Skin of body (tissue), 2 donors: Measurements from ENCODE around the gene MT1HL1. TPM values are rescaled to one million over a fixed set of nuclear protein-coding genes. Genes with fewer than 3 reads are reported as not detected.

Source experiments
- DNase-seq: peaks from one replicate; lab custom pipeline; 2025; lab: John Stamatoyannopoulos, UW
- total RNA-seq: library from RNA; depleted of rRNA; stranded (reverse); fragments of >200 nt; gene quantifications from one replicate; pipeline ENCODE4 v1.2.3, GENCODE V29; 2014

MT1HL1 gene
- total RNA-seq: not detected

- no peak for DNase-seq
Measured at GRCh38 chr1:237004116-237004515, at the start of gene MT1HL1. Gene MT1HL1, minus strand, starts transcription at chr1:237004441. Its CDS starts 69 bp downstream, at chr1:237004372.

GRCh38 chr1:237050915-237051314 lies 46.7 kb upstream of the MT1HL1 start:
- no peak for DNase-seq

- no peak for DNase-seq
Measured at GRCh38 chr1:237050185-237050584, 45.9 kb upstream of the MT1HL1 start.

- no peak for DNase-seq
Measured at GRCh38 chr1:237048803-237049202, 44.6 kb upstream of the MT1HL1 start.

- DNase-seq: no peak
Measured at GRCh38 chr1:237045278-237046016, 41.2 kb upstream of the MT1HL1 start.

GRCh38 chr1:237043846-237044636 lies 39.8 kb upstream of the MT1HL1 start:
- no peak for DNase-seq

- no peak for DNase-seq
Measured at GRCh38 chr1:237042892-237043576, 38.8 kb upstream of the MT1HL1 start.

GRCh38 chr1:237042526-237042891 lies 38.3 kb upstream of the MT1HL1 start:
- no peak for DNase-seq

- DNase-seq: peak; percentile 5
Measured at GRCh38 chr1:237041795-237042525, 37.7 kb upstream of the MT1HL1 start, which contains the start of gene RYR2. Gene RYR2, plus strand, starts transcription at chr1:237042184. Its CDS starts 338 bp downstream, at chr1:237042522.

GRCh38 chr1:237041461-237041794 lies 37.2 kb upstream of the MT1HL1 start:
- DNase-seq: no peak

- DNase-seq: no peak
Measured at GRCh38 chr1:237040823-237041222, 36.6 kb upstream of the MT1HL1 start.

- no peak for DNase-seq
Measured at GRCh38 chr1:237038211-237038610, 34.0 kb upstream of the MT1HL1 start.

- no peak for DNase-seq
Measured at GRCh38 chr1:237035759-237036158, 31.5 kb upstream of the MT1HL1 start.

- DNase-seq: no peak
Measured at GRCh38 chr1:237033804-237034203, 29.6 kb upstream of the MT1HL1 start.

- no peak for DNase-seq
Measured at GRCh38 chr1:237033061-237033460, 28.8 kb upstream of the MT1HL1 start.

GRCh38 chr1:237032029-237032428 lies 27.8 kb upstream of the MT1HL1 start:
- no peak for DNase-seq

GRCh38 chr1:237031480-237031879 lies 27.2 kb upstream of the MT1HL1 start:
- no peak for DNase-seq

- no peak for DNase-seq
Measured at GRCh38 chr1:237029850-237030535, 25.8 kb upstream of the MT1HL1 start.

GRCh38 chr1:237029240-237029639 lies 25.0 kb upstream of the MT1HL1 start:
- DNase-seq: no peak

- no peak for DNase-seq
Measured at GRCh38 chr1:237025358-237026074, 21.3 kb upstream of the MT1HL1 start.
